Measurements from ENCODE around the gene C3AR1.
A peak's percentile ranks its signal among the peaks of the same experiment; 100 is the strongest.
"Not testable (repeated sequence)": the region's sequence is repeated elsewhere in the genome, so short reads cannot be mapped to it uniquely, and the experiment has no call there.

C3AR1 gene

DNA sequence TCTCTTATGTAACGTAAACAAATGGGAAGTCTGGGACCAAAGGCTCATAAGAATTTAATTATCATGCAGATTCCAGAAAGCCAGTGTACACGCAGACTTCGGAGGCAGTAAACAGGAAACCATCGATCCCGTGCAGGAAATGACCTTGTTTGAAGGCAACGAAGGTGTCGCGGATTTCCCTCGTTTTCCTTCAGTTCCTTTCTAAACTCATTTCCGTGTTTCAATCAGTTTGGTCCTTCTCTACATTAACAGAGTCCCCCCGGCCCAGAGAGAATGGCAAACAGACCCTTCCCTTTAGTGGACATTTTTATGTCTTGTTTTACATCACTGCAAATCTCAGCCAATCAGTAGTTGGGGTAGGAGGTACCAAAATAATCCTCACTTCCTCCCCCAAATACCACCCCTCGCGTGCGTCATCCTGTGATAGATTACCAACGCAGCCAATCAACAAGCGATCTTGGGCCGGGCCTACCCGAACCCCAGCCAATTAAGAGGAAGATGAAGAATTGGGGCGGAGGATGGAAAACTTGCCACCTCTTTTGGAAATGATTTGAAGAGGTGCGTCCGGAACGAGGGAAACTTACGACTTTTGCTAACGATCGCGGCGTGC is 39.8 kb downstream of the C3AR1 start:
- peak; percentile 97 to 99 for DNase-seq

DNA sequence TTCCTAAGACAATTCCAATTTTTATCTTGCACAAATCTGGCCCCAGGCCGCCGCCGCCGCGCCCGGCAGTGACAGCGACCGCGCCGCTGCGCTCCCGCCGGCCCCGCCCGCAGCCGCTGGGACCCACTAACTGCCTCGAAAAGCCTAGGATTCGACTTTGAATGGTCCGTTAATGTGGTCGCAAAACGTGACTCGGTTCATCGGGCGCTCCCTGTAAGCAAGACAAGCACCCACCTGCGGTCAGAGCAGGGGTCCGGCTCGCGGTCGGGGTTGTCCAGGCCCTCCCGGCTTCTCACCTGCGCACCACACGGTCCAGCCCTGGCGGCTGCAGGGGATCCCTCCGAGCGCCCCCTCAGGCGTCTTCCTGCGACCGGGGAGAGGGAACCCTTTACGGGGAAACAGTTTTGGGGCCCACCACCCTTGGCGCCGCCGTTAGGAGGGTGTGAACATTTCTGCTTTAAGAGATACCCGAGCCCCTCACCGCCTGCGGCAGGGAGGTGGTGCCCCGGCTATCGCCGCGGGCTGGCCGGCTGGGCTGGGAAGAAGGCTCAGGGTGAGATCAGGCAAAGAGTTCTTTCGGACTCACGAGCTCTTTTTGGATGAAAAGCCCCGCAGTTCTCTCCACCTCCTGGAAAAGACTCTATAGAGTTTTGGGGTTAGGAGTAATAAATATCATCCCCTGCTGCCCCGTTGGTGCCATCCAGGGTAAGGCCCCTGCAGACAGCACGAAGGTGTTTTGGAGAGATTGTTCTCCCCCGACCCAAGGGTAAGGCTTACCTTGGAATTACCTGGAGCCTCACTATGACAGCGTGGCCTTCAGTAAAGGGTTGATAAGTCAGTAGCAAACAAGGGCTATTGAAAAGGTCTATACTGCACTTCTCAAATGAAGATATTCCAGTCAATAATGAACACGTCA is 47.2 kb downstream of the C3AR1 start:
- DNase-seq = no peak

DNA sequence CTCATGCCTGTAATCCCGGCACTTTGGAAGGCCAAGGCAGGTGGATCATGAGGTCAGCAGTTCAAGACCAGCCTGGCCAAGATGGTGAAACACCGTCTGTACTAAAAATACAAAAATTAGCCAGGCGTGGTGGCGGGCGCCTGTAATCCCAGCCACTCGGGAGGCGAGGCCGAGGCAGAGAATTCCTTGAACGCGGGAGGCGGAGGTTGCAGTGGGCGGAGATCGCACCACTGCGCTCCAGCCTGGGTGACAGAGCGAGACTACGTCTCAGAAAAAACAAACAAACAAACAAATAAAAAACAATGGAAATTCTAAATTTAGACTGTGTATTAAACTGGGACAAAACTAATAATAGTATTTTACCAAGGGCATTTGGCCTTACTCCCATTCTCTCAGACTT is 47.9 kb downstream of the C3AR1 start:
- not testable (repeated sequence) for DNase-seq

DNA sequence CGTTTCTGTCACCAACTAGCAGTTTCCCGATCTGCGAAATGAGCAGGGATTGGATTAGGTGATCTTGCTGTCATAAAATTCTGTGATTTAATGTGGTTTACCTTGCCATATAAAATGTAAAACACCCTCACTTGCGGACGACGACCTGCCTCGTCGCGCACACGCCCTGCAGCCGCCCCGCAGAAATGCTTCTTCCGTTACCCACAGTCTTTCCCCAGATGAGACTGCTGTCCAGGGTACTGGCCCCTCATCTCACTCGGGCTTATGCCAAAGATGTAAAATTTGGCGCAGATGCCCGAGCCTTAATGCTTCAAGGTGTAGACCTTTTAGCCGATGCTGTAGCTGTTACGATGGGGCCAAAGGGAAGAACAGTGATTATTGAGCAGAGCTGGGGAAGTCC is 51.3 kb downstream of the C3AR1 start:
- no peak for DNase-seq

DNA sequence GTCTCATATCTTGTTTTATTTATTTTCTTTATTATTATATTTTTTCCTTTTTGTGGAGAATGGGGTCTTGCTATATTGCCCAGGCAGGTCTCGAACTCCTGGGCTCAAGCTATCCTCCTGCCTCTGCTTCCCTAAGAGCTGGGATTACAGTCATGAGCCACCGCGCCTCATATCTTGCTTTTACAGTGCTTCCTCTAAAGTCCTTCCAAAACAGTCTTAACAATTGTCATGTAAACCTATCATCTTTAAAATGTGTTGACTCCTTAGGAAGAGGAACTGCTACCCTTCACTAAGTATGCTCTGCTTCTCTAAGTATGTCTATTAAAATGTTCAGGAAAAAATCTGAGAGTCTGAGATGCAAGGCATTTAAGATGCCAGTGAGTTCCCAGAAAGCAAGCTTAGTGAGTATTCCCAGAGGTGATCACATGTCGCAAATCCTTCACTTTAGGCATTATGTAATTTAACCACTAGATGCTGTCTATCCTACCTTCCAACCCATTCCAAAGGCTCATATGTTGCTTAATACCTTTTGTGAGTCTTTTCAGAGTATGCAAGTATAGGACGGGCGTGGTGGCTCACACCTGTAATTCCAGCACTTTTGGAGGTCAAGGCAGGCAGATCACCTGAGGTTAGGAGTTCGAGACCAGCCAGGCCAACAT is 53.4 kb downstream of the C3AR1 start:
- DNase-seq = no peak

DNA sequence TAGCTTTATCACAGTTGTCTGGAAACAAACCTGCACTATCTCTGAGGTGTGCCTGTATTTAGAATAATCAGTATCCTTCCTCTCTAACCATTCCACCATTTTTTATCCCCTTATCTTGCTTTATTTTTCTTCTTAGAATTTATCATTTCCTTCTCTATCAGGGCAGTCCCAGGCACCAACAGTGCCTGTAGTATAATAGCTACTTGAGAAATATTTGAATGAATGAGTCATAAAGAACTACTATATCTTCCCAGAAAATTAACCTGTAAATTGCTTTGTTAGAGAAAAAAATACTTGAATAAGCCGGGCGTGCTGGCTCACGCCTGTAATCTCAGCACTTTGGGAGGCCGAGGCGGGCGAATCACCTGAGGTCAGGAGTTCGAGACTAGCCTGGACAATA is 54.8 kb downstream of the C3AR1 start:
- no peak for DNase-seq

Measured in CD4-positive, alpha-beta T cell treated with Interferon alpha-2 for 1 hour (primary cell).